Breast epithelium (tissue), 3 donors: Measurements from ENCODE around the gene NHP2.

Source experiments
- CTCF ChIP-seq, 3 donors: fragments of 450-650 bp; IDR thresholded peaks; one replicate each; pipeline ENCODE4 v1.5.1; 2016 to 2017; ENCODE audit warnings: antibody characterized with exemption in 3 of 3, mild to moderate bottlenecking in 3 of 3, moderate library complexity in 3 of 3
- POLR2AphosphoS5 ChIP-seq, 3 donors: sonication (generic); formaldehyde crosslinking; IDR thresholded peaks; one replicate each; pipeline ENCODE4 v1.6.1; 2017; ENCODE audit warnings: antibody characterized with exemption in 3 of 3

DNA sequence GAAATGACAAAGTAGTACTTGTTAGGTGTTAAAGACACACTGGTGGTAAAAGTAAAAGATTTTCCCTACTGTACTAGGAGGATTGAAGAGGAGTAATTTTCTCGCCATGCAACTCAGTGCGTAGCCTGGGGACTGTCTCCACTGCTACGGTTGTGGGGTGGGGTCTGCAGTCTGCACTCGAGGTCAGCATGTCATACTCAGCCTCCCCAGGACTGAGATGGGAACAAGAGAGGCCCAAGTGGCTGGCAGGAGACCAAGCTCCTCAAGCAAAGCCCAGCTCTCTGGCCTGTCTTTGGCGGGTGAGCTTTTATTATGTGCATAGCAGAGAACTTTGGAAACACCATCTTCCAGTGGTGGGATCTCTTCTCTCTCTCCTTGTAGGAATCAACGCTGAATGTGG lies 10.4 kb downstream of the NHP2 start:
- no peak for TF ChIP-seq CTCF (IDR thresholded peaks at IDR 0.05)
- TF ChIP-seq POLR2AphosphoS5 (IDR thresholded peaks at IDR 0.05), result no peak
